Hematopoietic multipotent progenitor cell treated with erythropoietin and hydrocortisone succinate and interleukin-3 and kit ligand, for 15 days (in vitro differentiated cells): ENCODE data around the gene CYB5RL.
"Not testable (repeated sequence)": the region's sequence is repeated elsewhere in the genome, so short reads cannot be mapped to it uniquely, and the experiment has no call there.

Experiments
- DNase-seq: peaks from one replicate; pipeline ENCODE4 v3.0.0-alpha.2; 2015; ENCODE audit warnings: low spot score

CYB5RL gene

GRCh38 chr1:54186056-54186455 lies 13.8 kb downstream of the CYB5RL start:
- DNase-seq, result no peak

DNA sequence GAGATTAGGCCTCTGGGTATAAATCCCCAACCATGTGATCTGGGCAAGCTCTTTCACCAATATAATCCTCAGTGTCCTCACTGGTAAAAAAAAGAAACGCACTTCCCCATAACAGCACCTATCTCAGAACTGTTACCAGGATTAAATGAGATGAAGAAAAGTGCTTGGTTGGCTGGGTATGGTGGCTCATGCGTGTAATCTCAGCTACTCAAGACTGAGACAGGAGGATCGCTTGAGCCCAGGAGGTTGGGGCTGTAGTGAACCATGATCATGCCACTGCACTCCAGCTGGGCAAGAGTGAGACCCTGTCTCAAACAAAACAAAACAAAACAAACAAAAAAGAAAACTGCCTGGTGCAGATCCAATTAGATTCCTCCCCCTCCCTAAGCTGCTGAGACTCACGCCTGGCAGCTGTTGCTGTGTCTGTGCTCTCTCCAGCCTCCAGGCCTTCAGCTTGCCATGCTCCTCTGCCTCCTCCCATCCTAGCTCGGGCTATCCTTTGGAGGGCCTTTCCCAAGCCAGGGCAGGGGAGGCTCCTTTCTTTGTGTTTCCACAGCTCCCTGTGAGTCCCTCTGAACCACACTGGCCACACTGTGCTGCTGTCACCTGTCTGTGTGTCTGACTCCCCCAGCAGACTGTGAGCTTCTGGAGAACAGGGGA lies 19.0 kb downstream of the CYB5RL start:
- no peak for DNase-seq

GRCh38 chr1:54178296-54179070 lies 21.3 kb downstream of the CYB5RL start:
- no peak for DNase-seq

DNA sequence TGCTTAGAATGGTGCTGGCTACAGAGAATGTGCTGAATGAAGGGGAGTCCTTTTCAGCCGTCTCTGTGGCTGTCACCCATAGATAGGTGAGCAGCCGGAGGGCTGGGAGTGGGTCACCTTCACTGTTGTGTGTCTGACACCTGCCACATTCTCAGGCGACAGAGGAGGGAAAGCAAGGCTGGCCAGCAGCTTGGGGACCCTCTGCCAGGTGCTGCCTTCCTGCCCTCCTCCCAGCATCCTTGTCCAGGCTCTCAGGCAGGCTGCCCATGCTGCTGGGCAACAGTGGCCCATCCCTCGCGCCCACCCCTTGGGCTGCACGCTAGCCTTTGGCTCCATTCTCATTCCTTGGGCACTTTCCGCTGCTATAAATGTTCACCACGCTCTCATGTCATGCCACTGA lies 22.1 kb downstream of the CYB5RL start:
- DNase-seq, result no peak

GRCh38 chr1:54176621-54177327 lies 23.1 kb downstream of the CYB5RL start:
- no peak for DNase-seq

- DNase-seq, result no peak
Observed at GRCh38 chr1:54174106-54174505, 25.7 kb downstream of the CYB5RL start.

- no peak for DNase-seq
Observed at GRCh38 chr1:54173681-54174080, 26.1 kb downstream of the CYB5RL start.

GRCh38 chr1:54172614-54173599 lies 26.9 kb downstream of the CYB5RL start:
- DNase-seq, result no peak

- DNase-seq, result no peak
Observed at GRCh38 chr1:54171606-54172005, 28.2 kb downstream of the CYB5RL start.

- no peak for DNase-seq
Observed at GRCh38 chr1:54171016-54171415, 28.8 kb downstream of the CYB5RL start.

GRCh38 chr1:54169068-54169467 lies 30.8 kb downstream of the CYB5RL start:
- DNase-seq, result no peak

GRCh38 chr1:54168206-54168965 lies 31.4 kb downstream of the CYB5RL start:
- no peak for DNase-seq

DNA sequence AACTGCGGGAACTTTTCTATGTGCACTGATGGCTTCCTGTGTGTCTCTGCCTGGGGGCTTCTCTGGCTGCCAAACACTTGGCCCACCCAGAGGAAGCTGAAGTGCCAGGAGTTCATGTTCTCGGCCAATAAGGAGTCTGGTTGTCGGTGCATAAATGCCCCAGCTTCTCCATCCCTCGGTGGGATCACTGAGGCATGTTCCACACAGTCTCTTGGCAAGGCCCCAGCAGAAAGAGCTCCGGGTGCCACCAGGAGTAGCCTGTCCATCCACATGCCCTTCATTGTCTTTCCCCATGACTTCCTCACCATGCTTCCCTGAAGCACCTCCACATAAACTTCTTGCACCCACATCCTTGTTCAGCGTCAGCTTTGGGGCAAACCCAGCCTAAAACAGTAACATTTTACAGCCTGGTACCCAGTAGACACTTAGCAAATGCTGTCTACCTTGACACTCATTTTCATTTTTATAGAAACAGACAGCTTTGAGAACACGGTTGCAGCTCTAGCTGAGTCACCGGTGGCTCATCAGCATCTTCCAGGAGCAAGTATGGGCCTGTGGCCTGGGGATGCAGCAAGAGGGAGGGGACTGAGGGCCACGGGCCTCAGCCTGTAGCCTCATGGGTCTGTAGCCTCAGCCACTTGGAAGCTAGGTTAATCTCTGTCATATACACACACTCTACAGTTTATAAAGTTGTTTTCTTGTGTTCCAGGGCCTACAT lies 32.2 kb downstream of the CYB5RL start:
- DNase-seq, result no peak

- not testable (repeated sequence) for DNase-seq
Observed at GRCh38 chr1:54166357-54166756, 33.5 kb downstream of the CYB5RL start.

DNA sequence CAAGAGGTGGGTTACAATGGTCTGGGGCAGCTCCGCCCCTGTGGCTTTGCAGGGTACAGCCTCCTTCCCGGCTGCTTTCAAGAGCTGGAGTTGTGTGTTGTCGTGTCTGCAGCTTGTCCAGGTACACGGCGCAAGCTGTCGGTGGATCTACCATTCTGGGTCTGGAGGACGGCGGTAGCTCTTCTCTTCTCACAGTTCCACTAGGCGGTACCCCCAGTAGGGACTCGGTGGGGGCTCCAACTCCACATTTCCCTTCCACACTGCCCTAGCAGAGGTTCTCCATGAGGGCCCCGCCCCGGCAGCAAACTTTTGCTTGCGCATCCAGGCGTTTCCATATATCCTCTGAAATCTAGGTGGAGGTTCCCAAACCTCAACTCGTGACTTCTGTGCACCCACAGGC lies 34.7 kb downstream of the CYB5RL start:
- DNase-seq, result no peak

- DNase-seq, result no peak
Observed at GRCh38 chr1:54163573-54163972, 36.3 kb downstream of the CYB5RL start.

GRCh38 chr1:54163051-54163450 lies 36.8 kb downstream of the CYB5RL start:
- no peak for DNase-seq

GRCh38 chr1:54161495-54162168 lies 38.2 kb downstream of the CYB5RL start:
- no peak for DNase-seq

DNA sequence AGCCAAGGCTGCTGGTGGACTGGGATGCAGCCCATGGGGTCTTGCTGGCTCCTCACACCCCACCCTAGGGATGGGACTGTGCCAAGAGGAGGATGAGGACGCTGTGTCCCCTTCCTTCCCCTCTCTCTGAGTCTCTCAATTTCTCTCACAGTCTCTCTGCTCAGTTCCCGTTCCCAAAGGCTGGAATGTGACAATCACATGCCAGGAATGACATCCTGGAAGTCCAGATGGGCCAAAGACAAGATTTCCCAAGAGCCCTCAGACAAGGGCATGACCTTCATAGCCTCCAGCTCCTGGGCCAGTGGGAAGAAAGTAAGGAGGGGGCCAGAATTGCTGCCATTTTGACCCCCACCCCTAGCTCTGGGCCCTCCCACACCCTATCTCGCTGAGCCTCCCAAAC lies 39.5 kb downstream of the CYB5RL start:
- DNase-seq, result no peak
